Measurements from ENCODE around the gene MAPRE2. TPM values are rescaled to one million over a fixed set of nuclear protein-coding genes. Genes with fewer than 3 reads are reported as not detected.

The MAPRE2 gene
- total RNA-seq, 1 donor from 2014 or later: 50.7 TPM

GRCh38 chr18:35055105-35055504 is 13.9 kb downstream of the MAPRE2 start:
- no peak overlapping the region for H3K27ac Mint-ChIP-seq
- H3K4me1 Mint-ChIP-seq (ENCODE audit: low read depth): peaks cover 39% of the 10 kb centered on the region
- no peaks in the 10 kb centered on the region for H3K9me3 Mint-ChIP-seq
- H3K36me3 Mint-ChIP-seq (ENCODE audit: low read depth): peaks cover 10% of the 10 kb centered on the region
- intact Hi-C loops (cut with micrococcal nuclease): no loop called here
- DNase-seq (ENCODE audit: low spot score): no peak
- no peaks in the 10 kb centered on the region for H3K27me3 Mint-ChIP-seq (ENCODE audit: insufficient read depth)
- H3K4me3 Mint-ChIP-seq: no peak overlapping the region

- H3K27ac Mint-ChIP-seq: no peak overlapping the region
- intact Hi-C loops (cut with micrococcal nuclease): no loop called here
- DNase-seq (ENCODE audit: low spot score): no peak
- H3K4me1 Mint-ChIP-seq (ENCODE audit: low read depth): peaks cover 33% of the 10 kb centered on the region
- no peaks in the 10 kb centered on the region for H3K9me3 Mint-ChIP-seq
- H3K36me3 Mint-ChIP-seq (ENCODE audit: low read depth): peaks cover 10% of the 10 kb centered on the region
- H3K27me3 Mint-ChIP-seq (ENCODE audit: insufficient read depth): no peaks in the 10 kb centered on the region
- no peak overlapping the region for H3K4me3 Mint-ChIP-seq
Observed at GRCh38 chr18:35055726-35056125, 14.5 kb downstream of the MAPRE2 start.

DNA sequence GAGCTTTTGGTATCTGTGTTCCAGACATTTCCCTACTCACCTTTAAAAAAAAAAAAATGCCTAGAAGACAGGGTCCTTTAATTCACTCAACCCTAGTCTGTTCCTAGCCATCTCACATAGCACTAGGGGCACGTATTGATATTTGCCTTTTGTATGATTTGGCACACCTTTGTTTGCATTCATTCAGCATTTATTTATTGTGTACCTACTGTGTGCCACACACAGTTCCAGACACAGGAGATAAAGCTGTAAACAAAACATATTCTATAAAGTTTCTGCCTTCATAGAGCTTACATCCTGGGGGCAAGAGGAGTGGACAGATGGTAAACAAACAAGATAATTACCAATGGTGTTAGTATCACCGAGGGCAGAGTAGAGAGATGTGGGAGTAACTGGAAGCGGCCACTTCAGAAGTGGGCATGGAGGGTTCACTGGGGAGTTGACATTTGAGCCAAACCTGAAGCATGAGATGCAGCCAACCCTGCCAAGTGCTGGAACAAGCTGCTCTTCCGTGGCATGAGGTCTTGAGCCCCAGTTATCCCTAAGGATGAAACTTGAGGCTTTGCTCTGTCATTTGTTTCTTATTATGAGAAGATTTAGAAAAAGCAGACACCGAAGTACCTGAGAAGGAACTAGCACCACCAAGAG is 18.2 kb downstream of the MAPRE2 start:
- Mint-ChIP-seq H3K36me3 (ENCODE audit: low read depth) (peaks cover 4% of the 10 kb centered on the region), H3K4me3 (no peak overlapping the region), H3K9me3 (no peaks in the 10 kb centered on the region), H3K4me1 (ENCODE audit: low read depth) (peaks cover 15% of the 10 kb centered on the region), H3K27ac (no peak overlapping the region), H3K27me3 (ENCODE audit: insufficient read depth) (no peaks in the 10 kb centered on the region)
- intact Hi-C loops (cut with micrococcal nuclease): no loop called here
- no peak for DNase-seq (ENCODE audit: low spot score)

GRCh38 chr18:35060122-35060815 is 19.1 kb downstream of the MAPRE2 start:
- no peak overlapping the region for H3K27ac Mint-ChIP-seq
- DNase-seq (ENCODE audit: low spot score): no peak
- H3K27me3 Mint-ChIP-seq (ENCODE audit: insufficient read depth): no peaks in the 10 kb centered on the region
- no peak overlapping the region for H3K4me3 Mint-ChIP-seq
- peaks cover 15% of the 10 kb centered on the region for H3K4me1 Mint-ChIP-seq (ENCODE audit: low read depth)
- no peaks in the 10 kb centered on the region for H3K9me3 Mint-ChIP-seq
- peaks cover under 1% of the 10 kb centered on the region for H3K36me3 Mint-ChIP-seq (ENCODE audit: low read depth)
- intact Hi-C loops (cut with micrococcal nuclease): no loop called here

DNA sequence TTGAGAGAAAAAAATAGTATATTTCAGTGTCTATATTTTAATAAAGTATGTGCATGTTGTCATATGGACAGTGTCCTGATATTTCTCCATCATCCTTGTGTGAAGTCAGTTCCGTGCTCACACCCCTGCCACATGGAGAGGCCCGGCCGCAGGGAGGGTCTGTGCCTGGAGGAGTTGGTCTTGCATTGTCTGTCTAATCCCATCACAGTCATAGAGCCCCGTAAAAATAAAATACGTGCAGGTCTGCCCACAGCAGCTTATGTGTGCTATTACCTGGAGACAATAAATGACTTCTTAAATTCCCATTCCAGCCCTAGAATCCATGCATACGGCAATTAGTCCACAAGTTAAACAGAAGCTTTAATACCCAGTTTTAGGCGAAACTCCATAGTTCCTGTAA is 20.1 kb downstream of the MAPRE2 start:
- no peak for DNase-seq (ENCODE audit: low spot score)
- Mint-ChIP-seq H3K4me1 (ENCODE audit: low read depth) (peaks cover 15% of the 10 kb centered on the region), H3K9me3 (no peaks in the 10 kb centered on the region), H3K4me3 (no peak overlapping the region), H3K27me3 (ENCODE audit: insufficient read depth) (no peaks in the 10 kb centered on the region), H3K36me3 (ENCODE audit: low read depth) (no peaks in the 10 kb centered on the region), H3K27ac (no peak overlapping the region)
- intact Hi-C loops (cut with micrococcal nuclease): no loop called here

DNA sequence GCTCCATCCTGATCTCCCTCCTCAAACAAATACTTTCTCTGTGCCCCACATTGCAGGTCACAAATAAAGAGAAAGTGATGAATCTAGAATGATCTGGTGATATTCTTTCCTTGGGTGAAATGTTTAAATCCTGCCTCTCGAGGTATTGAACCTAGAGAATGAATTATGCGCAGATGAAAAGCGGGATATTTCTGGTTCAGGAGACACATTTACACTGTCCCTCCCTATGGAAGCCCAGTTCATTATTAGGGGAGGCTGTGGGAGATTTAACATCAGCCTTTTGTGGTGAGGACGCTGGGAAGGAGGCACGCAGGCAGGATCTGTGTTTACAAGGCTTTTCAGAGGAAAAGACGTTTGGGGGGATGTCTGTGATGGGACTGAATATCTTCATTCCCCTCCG is 20.6 kb downstream of the MAPRE2 start:
- no peak for DNase-seq (ENCODE audit: low spot score)
- H3K4me3 Mint-ChIP-seq: no peak overlapping the region
- H3K36me3 Mint-ChIP-seq (ENCODE audit: low read depth): no peaks in the 10 kb centered on the region
- no peaks in the 10 kb centered on the region for H3K27me3 Mint-ChIP-seq (ENCODE audit: insufficient read depth)
- H3K4me1 Mint-ChIP-seq (ENCODE audit: low read depth): peaks cover 14% of the 10 kb centered on the region
- intact Hi-C loops (cut with micrococcal nuclease): no loop called here
- no peak overlapping the region for H3K27ac Mint-ChIP-seq
- no peaks in the 10 kb centered on the region for H3K9me3 Mint-ChIP-seq

DNA sequence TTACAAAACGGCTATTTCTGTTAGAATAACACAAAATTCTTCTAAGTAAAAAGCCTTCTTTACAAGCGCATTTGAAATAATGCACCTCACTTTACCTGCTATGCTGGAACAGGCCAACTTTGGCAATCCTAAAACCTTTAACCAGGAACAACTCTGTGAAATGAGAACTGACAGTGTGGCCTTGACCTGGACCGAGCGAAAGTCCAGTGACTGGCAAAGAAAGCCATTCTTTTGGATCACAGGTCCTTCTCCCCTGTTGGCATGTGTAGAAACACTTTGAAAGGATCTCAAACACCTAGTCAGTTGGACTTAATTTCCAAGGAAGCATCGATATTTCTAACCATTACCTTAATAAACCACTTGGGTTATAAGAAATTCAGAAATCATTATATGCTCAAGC is 21.2 kb downstream of the MAPRE2 start:
- no peak overlapping the region for H3K4me3 Mint-ChIP-seq
- peaks cover 8% of the 10 kb centered on the region for H3K4me1 Mint-ChIP-seq (ENCODE audit: low read depth)

DNA sequence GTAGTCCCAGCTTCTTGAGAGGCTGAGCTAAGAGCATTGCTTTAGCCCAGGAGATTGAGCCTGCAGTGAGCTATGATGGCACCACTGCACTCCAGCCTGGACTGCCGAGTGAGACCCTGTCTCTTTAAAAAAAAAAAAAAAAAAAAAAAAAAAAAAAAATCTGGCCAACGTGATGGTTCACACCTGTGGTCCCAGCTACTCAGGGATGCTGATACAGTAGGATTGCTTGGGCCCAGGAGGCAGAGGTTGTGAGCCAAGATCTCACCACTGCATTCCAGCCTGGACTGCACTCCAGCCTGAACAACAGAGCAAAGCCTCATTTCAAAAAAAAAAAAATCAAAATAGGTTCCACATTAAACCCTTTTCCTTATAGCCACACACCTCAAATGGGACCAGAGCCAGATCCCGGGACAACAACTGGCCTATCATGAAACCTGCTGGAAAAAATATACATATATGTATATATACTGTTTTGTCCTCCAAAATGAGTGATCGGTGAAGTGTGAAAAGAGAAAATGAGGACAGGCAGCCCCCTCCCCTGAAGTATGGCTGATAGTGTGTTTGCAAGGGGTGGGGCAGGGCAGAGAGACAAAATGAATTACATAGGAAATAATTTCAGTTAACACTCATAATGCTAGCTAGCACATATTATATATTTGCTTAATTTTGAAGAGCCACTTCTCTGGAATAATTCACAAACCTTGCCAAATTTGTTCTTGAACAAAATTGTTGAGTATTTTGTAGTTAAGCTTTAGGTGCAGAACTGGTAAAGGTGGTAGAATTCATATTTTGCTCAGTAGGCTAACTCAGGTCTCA is 22.9 kb downstream of the MAPRE2 start:
- Mint-ChIP-seq H3K36me3 (ENCODE audit: low read depth) (peaks cover 3% of the 10 kb centered on the region), H3K4me1 (ENCODE audit: low read depth) (peaks cover 4% of the 10 kb centered on the region)
- intact Hi-C loops (cut with micrococcal nuclease): no loop called here

More for the DNA sequence above, 21.2 kb downstream of the MAPRE2 start:
- no peaks in the 10 kb centered on the region for H3K27me3 Mint-ChIP-seq (ENCODE audit: insufficient read depth)
- no peak for DNase-seq (ENCODE audit: low spot score)
- H3K27ac Mint-ChIP-seq: no peak overlapping the region
- H3K36me3 Mint-ChIP-seq (ENCODE audit: low read depth): peaks cover 3% of the 10 kb centered on the region
- intact Hi-C loops (cut with micrococcal nuclease): no loop called here
- H3K9me3 Mint-ChIP-seq: no peaks in the 10 kb centered on the region

GRCh38 chr18:35067454-35067853 is 26.2 kb downstream of the MAPRE2 start:
- H3K36me3 Mint-ChIP-seq (ENCODE audit: low read depth): peaks cover 16% of the 10 kb centered on the region
- peaks cover 15% of the 10 kb centered on the region for H3K4me1 Mint-ChIP-seq (ENCODE audit: low read depth)
- H3K27me3 Mint-ChIP-seq (ENCODE audit: insufficient read depth): no peaks in the 10 kb centered on the region
- no peak for DNase-seq (ENCODE audit: low spot score)
- no peak overlapping the region for H3K27ac Mint-ChIP-seq
- H3K9me3 Mint-ChIP-seq: no peaks in the 10 kb centered on the region
- intact Hi-C loops (cut with micrococcal nuclease): no loop called here
- no peak overlapping the region for H3K4me3 Mint-ChIP-seq

More for the DNA sequence above, 22.9 kb downstream of the MAPRE2 start:
- no peak overlapping the region for H3K4me3 Mint-ChIP-seq
- no peak for DNase-seq (ENCODE audit: low spot score)
- no peak overlapping the region for H3K27ac Mint-ChIP-seq
- no peaks in the 10 kb centered on the region for H3K9me3 Mint-ChIP-seq
- H3K27me3 Mint-ChIP-seq (ENCODE audit: insufficient read depth): no peaks in the 10 kb centered on the region

DNA sequence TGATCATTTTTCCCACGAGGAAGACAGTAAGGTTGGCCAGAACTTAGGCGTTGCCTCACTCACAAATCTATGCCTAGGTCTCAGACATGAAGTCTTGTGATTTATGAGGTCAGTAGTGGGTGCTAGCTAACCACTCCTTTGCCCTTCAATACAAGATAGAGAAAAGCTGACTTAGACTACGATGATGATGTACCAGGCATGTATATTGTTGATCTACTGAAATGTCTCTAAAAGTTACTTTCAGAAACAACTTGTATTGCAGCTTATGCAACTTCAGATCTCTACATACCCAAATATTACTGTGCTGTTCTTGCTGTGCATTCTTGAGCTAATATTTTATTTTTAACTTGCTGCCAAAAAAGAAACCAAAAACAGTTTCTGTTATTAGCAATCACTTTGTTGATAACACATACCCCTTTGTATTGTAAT is 30.6 kb downstream of the MAPRE2 start:
- no peak for DNase-seq (ENCODE audit: low spot score)
- H3K4me1 Mint-ChIP-seq (ENCODE audit: low read depth): peaks cover 21% of the 10 kb centered on the region
- H3K9me3 Mint-ChIP-seq: no peaks in the 10 kb centered on the region
- H3K36me3 Mint-ChIP-seq (ENCODE audit: low read depth): peaks cover 22% of the 10 kb centered on the region
- no peaks in the 10 kb centered on the region for H3K27me3 Mint-ChIP-seq (ENCODE audit: insufficient read depth)
- no peak overlapping the region for H3K27ac Mint-ChIP-seq
- H3K4me3 Mint-ChIP-seq: no peak overlapping the region
- intact Hi-C loops (cut with micrococcal nuclease): no loop called here

GRCh38 chr18:35072616-35073015 is 31.4 kb downstream of the MAPRE2 start:
- DNase-seq (ENCODE audit: low spot score): no peak
- Mint-ChIP-seq H3K4me3 (no peak overlapping the region), H3K4me1 (ENCODE audit: low read depth) (peaks cover 21% of the 10 kb centered on the region), H3K9me3 (no peaks in the 10 kb centered on the region), H3K27ac (no peak overlapping the region), H3K36me3 (ENCODE audit: low read depth) (peaks cover 19% of the 10 kb centered on the region), H3K27me3 (ENCODE audit: insufficient read depth) (no peaks in the 10 kb centered on the region)
- intact Hi-C loops (cut with micrococcal nuclease): no loop called here

- H3K27ac Mint-ChIP-seq: no peak overlapping the region
- H3K27me3 Mint-ChIP-seq (ENCODE audit: insufficient read depth): no peaks in the 10 kb centered on the region
- intact Hi-C loops (cut with micrococcal nuclease): no loop called here
- H3K36me3 Mint-ChIP-seq (ENCODE audit: low read depth): peaks cover 19% of the 10 kb centered on the region
- no peaks in the 10 kb centered on the region for H3K9me3 Mint-ChIP-seq
- H3K4me3 Mint-ChIP-seq: no peak overlapping the region
- peaks cover 21% of the 10 kb centered on the region for H3K4me1 Mint-ChIP-seq (ENCODE audit: low read depth)
- DNase-seq (ENCODE audit: low spot score): no peak
Observed at GRCh38 chr18:35073186-35074105, 32.2 kb downstream of the MAPRE2 start.
